Mesendoderm (in vitro differentiated cells): ENCODE data around the gene ATP1B2.

ENCODE experiments used
- DNase-seq: peaks from one replicate; pipeline ENCODE4 v3.0.0; 2013
- H2AK5ac ChIP-seq: 2 replicates; pipeline ENCODE4 v1.6.1; 2013; ENCODE audit warnings: low read length, inconsistent platforms
- H2BK120ac ChIP-seq: 2 replicates; pipeline ENCODE4 v1.6.1; 2013; ENCODE audit warnings: low read depth, mild to moderate bottlenecking, low read length, moderate library complexity, mixed read lengths
- H2BK15ac ChIP-seq: replicated peaks from 2 replicates; pipeline ENCODE4 v1.6.1; 2013; ENCODE audit warnings: low read depth, mild to moderate bottlenecking, moderate library complexity
- H2BK5ac ChIP-seq: 2 replicates; pipeline ENCODE4 v1.6.1; 2013; ENCODE audit warnings: low read length, inconsistent platforms
- H3K18ac ChIP-seq: 2 replicates; pipeline ENCODE4 v1.6.1; 2013; ENCODE audit warnings: mild to moderate bottlenecking, low read length, mixed read lengths
- H3K23ac ChIP-seq: one replicate; pipeline ENCODE4 v1.6.1; 2013; ENCODE audit warnings: low read length
- H3K27ac ChIP-seq: 2 replicates; pipeline ENCODE4 v1.5.1; 2013; ENCODE audit warnings: low read depth, mild to moderate bottlenecking, inconsistent platforms, low read length, moderate library complexity
- H3K27me3 ChIP-seq: 2 replicates; pipeline ENCODE4 v1.6.1; 2013; ENCODE audit warnings: low read length, control low read depth, mild to moderate bottlenecking, inconsistent platforms; ENCODE audit not compliant: insufficient read depth, poor library complexity
- H3K36me3 ChIP-seq: 2 replicates; pipeline ENCODE4 v1.6.1; 2013; ENCODE audit warnings: low read length, inconsistent platforms; ENCODE audit not compliant: control insufficient read depth, insufficient read depth
- H3K4ac ChIP-seq: one replicate; pipeline ENCODE4 v1.6.1; 2013; ENCODE audit warnings: low read depth, mild to moderate bottlenecking, low read length, moderate library complexity
- H3K4me1 ChIP-seq: 2 replicates; pipeline ENCODE4 v1.6.1; 2013; ENCODE audit warnings: low read depth, low read length, inconsistent platforms; ENCODE audit not compliant: control insufficient read depth
- H3K4me2 ChIP-seq: 2 replicates; pipeline ENCODE4 v1.6.1; 2013; ENCODE audit warnings: low read length
- H3K4me3 ChIP-seq: 2 replicates; pipeline ENCODE4 v1.5.1; 2013; ENCODE audit warnings: mild to moderate bottlenecking, low read length
- H3K56ac ChIP-seq: one replicate; pipeline ENCODE4 v1.6.1; 2013; ENCODE audit warnings: low read length
- H3K79me1 ChIP-seq: 2 replicates; pipeline ENCODE4 v1.6.1; 2013; ENCODE audit warnings: low read length, inconsistent platforms
- H3K79me2 ChIP-seq: 2 replicates; pipeline ENCODE4 v1.6.1; 2013; ENCODE audit warnings: mild to moderate bottlenecking, low read length; ENCODE audit not compliant: control insufficient read depth, insufficient read depth
- H3K9ac ChIP-seq: 2 replicates; pipeline ENCODE4 v1.6.1; 2013; ENCODE audit warnings: low read length, inconsistent platforms
- H4K5ac ChIP-seq: one replicate; pipeline ENCODE4 v1.6.1; 2013; ENCODE audit warnings: low read length
- H4K8ac ChIP-seq: one replicate; pipeline ENCODE4 v1.6.1; 2013; ENCODE audit warnings: low read depth, mild to moderate bottlenecking, control low read depth, low read length, moderate library complexity
- WGBS: extraction: QIAGEN DNeasy Blood & Tissue Kit; methylation state at CpG from one replicate; pipeline ENCODE4 v1.1.7; 2013; ENCODE audit warnings: low lambda C conversion rate, missing lambda C conversion rate; ENCODE audit not compliant: insufficient coverage; ENCODE audit errors: extremely low coverage; 5-methylcytosine and 5-hydroxymethylcytosine counted together

ATP1B2 gene

DNA sequence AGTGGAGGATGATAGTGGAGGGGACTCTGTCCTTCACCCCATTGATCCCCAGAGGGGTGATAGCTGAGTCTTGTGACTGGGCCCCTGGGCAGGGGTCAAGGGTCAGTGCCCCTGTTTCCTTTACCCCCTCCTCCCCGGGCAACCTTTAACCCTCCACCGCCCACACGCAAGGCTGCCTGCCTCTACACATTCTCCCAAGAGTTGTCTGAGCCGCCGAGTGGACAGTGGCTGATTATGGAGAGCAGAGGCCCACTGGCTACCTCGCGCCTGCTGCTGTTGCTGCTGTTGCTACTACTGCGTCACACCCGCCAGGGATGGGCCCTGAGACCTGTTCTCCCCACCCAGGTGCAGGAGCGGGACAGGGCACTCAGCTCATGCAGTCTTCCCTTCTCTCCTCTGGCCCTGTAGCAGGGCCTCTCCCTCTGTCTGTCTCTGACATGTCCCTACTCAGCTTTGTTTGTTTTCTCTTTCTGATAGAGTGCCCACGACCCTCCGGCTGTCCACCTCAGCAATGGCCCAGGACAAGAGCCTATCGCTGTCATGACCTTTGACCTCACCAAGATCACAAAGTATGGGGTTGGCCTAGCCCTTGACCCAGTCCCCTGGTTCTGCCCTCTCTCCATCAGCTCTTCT lies 20.7 kb upstream of the ATP1B2 start, which contains the start of gene SHBG:
SHBG (plus strand) TSS at position 197 of the 633 bp plus-strand sequence; CDS start at position 235, 38 bp downstream.
- no peak within 1 kb of the TSS for H3K18ac ChIP-seq
- no CpG with 5 or more reads among the region's 13 CpGs for WGBS
- no peak within 1 kb of the TSS for H4K5ac ChIP-seq
- H3K36me3 ChIP-seq = no peaks in the 10 kb centered on the region
- H3K27me3 ChIP-seq = no peaks in the 10 kb centered on the region
- H3K56ac ChIP-seq = no peak within 1 kb of the TSS
- H2BK15ac ChIP-seq = no peak within 1 kb of the TSS
- H3K4ac ChIP-seq = no peak within 1 kb of the TSS
- no peak within 1 kb of the TSS for H3K27ac ChIP-seq
- H4K8ac ChIP-seq = no peak within 1 kb of the TSS
- H3K79me2 ChIP-seq = no peaks in the 10 kb centered on the region
- DNase-seq = no peak
- no peak within 1 kb of the TSS for H2AK5ac ChIP-seq
- H2BK5ac ChIP-seq = no peak within 1 kb of the TSS
- H3K79me1 ChIP-seq = peaks cover 3% of the 10 kb centered on the region
- H3K4me1 ChIP-seq = peaks cover 4% of the 10 kb centered on the region
- H2BK120ac ChIP-seq = no peak within 1 kb of the TSS
- no peak within 1 kb of the TSS for H3K4me3 ChIP-seq
- H3K9ac ChIP-seq = no peak within 1 kb of the TSS
- H3K4me2 ChIP-seq = no peak within 1 kb of the TSS
- H3K23ac ChIP-seq = no peak within 1 kb of the TSS

DNA sequence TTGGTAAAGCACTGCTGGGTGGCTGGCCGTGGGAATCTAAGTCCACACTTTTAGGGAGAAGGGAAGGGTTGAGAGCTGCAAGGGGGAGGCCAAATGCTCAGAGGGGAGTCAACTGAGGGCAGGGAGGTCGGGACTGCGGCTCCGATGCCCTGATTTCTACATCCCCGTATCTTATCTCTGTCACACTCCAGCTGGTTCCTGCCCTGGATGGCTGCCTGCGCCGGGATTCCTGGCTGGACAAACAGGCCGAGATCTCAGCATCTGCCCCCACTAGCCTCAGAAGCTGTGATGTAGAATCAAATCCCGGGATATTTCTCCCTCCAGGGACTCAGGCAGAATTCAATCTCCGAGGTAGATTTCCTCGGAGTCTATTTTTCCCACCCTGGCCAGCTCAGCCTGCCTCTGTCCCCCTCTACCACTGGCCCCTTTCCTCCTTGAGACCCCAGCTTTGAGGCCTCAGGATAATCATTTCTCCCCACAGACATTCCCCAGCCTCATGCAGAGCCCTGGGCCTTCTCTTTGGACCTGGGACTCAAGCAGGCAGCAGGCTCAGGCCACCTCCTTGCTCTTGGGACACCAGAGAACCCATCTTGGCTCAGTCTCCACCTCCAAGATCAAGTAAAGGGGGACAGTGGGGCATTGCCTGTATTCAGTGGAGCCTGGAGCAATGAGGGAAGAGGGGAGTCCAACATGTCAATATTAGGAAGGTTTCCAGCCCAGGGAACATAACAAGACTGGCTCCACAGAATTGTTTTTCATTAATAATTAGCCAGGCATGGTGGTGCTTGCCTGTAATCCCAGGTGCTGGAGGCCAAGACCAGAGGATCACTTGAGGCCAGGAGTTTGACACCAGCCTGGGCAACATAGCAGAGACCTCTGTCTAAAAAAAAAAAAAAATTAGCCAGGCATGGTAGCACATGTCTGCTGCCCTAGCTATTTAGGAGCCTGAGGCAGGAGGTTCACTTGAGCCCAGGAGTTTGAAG lies 19.0 kb upstream of the ATP1B2 start:
- Histone ChIP-seq H3K27me3 (no peaks in the 10 kb centered on the region), H3K18ac (no peak overlapping the region), H2AK5ac (no peak overlapping the region), H2BK5ac (no peak overlapping the region), H2BK15ac (no peak overlapping the region), H3K27ac (no peak overlapping the region), H3K36me3 (no peaks in the 10 kb centered on the region), H3K4me3 (no peak overlapping the region), H3K79me2 (no peaks in the 10 kb centered on the region), H3K23ac (no peak overlapping the region), H3K9ac (no peak overlapping the region), H4K8ac (no peak overlapping the region), H2BK120ac (no peak overlapping the region), H3K4ac (no peak overlapping the region), H3K4me2 (no peak overlapping the region), H4K5ac (no peak overlapping the region), H3K56ac (no peak overlapping the region), H3K79me1 (no peaks in the 10 kb centered on the region), H3K4me1 (peaks cover 2% of the 10 kb centered on the region)
- DNase-seq = no peak
- WGBS = no CpG with 5 or more reads among the region's 11 CpGs

DNA sequence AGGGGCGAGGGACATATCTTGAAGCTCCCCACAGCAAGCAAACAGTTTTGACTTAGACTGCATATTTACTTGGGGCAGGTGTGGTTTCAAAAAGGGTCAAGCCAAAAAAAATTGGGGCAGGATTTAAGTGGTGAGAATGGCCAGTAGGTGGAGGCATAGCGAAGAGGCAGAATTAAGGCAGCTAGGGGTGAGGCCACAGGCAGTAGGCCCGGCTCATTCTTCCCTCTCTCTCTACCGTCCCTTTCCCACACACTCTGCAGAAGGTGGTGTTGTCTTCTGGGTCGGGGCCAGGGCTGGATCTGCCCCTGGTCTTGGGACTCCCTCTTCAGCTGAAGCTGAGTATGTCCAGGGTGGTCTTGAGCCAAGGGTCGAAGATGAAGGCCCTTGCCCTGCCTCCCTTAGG lies 18.2 kb upstream of the ATP1B2 start:
- WGBS = no CpG with 5 or more reads among the region's 6 CpGs
- Histone ChIP-seq H3K23ac (no peak overlapping the region), H3K18ac (no peak overlapping the region), H3K4me1 (no peaks in the 10 kb centered on the region), H3K27me3 (no peaks in the 10 kb centered on the region), H2BK5ac (no peak overlapping the region), H3K27ac (no peak overlapping the region), H2BK15ac (no peak overlapping the region), H3K9ac (peak overlapping the region; percentile 41), H3K79me2 (no peaks in the 10 kb centered on the region), H2BK120ac (no peak overlapping the region), H3K79me1 (no peaks in the 10 kb centered on the region), H3K4me3 (no peak overlapping the region), H3K56ac (peak overlapping the region; percentile 77), H3K36me3 (no peaks in the 10 kb centered on the region), H3K4ac (no peak overlapping the region), H4K8ac (no peak overlapping the region), H3K4me2 (no peak overlapping the region), H2AK5ac (no peak overlapping the region), H4K5ac (no peak overlapping the region)
- DNase-seq = peak; percentile 81

DNA sequence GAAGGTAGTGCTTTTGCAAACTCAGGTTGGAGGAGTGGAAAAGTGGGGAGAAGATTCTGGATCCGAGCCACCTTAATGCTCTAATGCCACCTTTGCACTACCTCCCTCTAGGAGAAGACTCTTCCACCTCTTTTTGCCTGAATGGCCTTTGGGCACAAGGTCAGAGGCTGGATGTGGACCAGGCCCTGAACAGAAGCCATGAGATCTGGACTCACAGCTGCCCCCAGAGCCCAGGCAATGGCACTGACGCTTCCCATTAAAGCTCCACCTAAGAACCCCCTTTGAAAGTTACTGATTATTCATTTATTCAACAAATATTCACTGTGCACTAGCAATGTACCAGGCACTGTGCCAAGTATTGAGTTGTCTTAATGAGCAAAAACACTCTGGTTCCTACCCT lies 17.6 kb upstream of the ATP1B2 start:
- Histone ChIP-seq H3K27me3 (no peaks in the 10 kb centered on the region), H4K8ac (no peak overlapping the region), H2BK15ac (no peak overlapping the region), H3K36me3 (no peaks in the 10 kb centered on the region), H2AK5ac (no peak overlapping the region), H2BK5ac (no peak overlapping the region), H3K4me2 (no peak overlapping the region), H4K5ac (no peak overlapping the region), H3K79me2 (no peaks in the 10 kb centered on the region), H3K18ac (no peak overlapping the region), H3K4me3 (no peak overlapping the region), H3K79me1 (no peaks in the 10 kb centered on the region), H3K23ac (no peak overlapping the region), H3K9ac (peak overlapping the region; percentile 41), H2BK120ac (no peak overlapping the region), H3K56ac (no peak overlapping the region), H3K27ac (no peak overlapping the region), H3K4ac (no peak overlapping the region), H3K4me1 (no peaks in the 10 kb centered on the region)
- peak; percentile 32 for DNase-seq
- no CpG with 5 or more reads among the region's 2 CpGs for WGBS

DNA sequence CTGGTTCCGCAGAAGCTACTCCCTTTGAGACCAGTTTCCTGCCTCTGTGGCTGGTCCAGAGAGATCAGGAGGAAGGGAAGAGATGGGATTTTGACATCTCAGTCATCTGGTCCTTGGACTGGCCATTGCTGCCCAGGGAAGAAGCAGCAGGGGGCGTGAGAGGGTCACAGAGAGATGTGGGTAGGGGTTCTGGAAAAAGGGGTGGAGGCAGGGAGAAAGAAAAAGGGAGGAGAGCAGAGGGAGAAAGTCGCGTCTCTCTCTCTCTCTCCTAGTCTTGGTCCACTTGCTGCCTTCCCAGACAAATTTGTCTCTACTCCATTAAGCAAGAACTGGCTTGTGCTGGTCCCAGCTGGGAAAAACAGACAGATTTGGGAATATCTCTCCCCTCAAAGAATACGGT lies 16.3 kb upstream of the ATP1B2 start:
- H2AK5ac ChIP-seq = no peak overlapping the region
- peak; percentile 83 for DNase-seq

More for the DNA sequence above, 16.3 kb upstream of the ATP1B2 start:
- H3K9ac ChIP-seq = no peak overlapping the region
- no peak overlapping the region for H3K18ac ChIP-seq
- H3K36me3 ChIP-seq = no peaks in the 10 kb centered on the region
- no CpG with 5 or more reads among the region's 5 CpGs for WGBS
- H3K79me1 ChIP-seq = no peaks in the 10 kb centered on the region
- no peak overlapping the region for H3K23ac ChIP-seq
- H4K8ac ChIP-seq = no peak overlapping the region
- no peak overlapping the region for H3K4me2 ChIP-seq
- H3K79me2 ChIP-seq = no peaks in the 10 kb centered on the region
- no peak overlapping the region for H2BK120ac ChIP-seq
- H2BK5ac ChIP-seq = no peak overlapping the region
- peak overlapping the region; percentile 28 for H3K56ac ChIP-seq
- no peak overlapping the region for H3K4ac ChIP-seq
- H3K27me3 ChIP-seq = no peaks in the 10 kb centered on the region
- no peaks in the 10 kb centered on the region for H3K4me1 ChIP-seq
- H2BK15ac ChIP-seq = no peak overlapping the region
- H3K4me3 ChIP-seq = no peak overlapping the region
- H4K5ac ChIP-seq = no peak overlapping the region
- H3K27ac ChIP-seq = no peak overlapping the region
